PC-3 (cell line): ENCODE measurements around the gene ULK4.

Source experiments
- EZH2 ChIP-seq: fragments of 300-600 bp; sonication (generic); IDR thresholded peaks from one replicate; pipeline ENCODE4 v1.6.1; 2017; ENCODE audit warnings: antibody characterized with exemption, mild to moderate bottlenecking, low read length; ENCODE audit not compliant: unreplicated experiment
- TF ChIP-seq, protein P1 (sequence below): fragments of 300-600 bp; sonication (generic); conservative IDR thresholded peaks from 2 replicates; pipeline ENCODE4 v1.5.1; 2017; ENCODE audit warnings: antibody characterized with exemption, low read depth, mild to moderate bottlenecking, low read length

DNA sequence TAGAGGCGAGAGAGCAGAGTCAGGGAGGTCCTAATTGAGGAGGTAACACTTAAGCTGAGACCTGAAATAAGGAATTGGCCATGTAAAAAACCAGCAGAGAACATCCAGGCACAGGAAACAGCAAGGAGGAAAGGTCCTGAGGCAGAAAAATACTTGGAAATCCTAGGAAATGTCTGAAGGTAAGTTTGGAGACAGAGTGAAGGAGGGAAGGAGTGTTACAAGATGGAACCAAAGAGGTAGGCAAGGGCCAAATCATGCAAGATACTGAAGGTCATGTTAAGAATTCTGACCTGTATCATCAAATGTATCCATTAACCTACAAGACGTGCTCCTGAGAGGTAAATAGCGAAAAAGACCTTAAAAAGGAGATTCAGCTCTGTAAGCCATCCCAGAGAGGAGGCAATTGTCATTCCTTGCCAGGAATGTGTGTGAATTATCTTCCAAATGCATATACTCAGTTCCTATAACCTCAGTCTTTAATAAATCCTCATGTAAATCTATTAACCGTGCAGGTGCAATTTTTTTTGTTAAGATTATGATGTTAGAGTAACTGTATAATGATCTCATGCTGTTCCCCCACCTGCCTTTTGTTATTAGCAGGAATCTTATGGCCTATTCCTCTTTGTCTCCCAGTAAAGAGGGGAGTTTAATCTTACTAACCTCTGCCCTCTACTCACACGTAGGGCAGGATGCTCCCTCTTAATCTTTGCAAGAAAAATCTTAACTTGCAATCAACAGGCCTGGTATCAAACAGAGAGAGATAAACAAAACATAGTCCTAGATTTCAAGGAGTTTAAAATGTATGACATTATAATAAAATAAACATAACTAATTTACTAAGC is 166.9 kb downstream of the ULK4 start:
- TF ChIP-seq, protein P1, sequence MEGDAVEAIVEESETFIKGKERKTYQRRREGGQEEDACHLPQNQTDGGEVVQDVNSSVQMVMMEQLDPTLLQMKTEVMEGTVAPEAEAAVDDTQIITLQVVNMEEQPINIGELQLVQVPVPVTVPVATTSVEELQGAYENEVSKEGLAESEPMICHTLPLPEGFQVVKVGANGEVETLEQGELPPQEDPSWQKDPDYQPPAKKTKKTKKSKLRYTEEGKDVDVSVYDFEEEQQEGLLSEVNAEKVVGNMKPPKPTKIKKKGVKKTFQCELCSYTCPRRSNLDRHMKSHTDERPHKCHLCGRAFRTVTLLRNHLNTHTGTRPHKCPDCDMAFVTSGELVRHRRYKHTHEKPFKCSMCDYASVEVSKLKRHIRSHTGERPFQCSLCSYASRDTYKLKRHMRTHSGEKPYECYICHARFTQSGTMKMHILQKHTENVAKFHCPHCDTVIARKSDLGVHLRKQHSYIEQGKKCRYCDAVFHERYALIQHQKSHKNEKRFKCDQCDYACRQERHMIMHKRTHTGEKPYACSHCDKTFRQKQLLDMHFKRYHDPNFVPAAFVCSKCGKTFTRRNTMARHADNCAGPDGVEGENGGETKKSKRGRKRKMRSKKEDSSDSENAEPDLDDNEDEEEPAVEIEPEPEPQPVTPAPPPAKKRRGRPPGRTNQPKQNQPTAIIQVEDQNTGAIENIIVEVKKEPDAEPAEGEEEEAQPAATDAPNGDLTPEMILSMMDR: no peak
- no peak for TF ChIP-seq EZH2
